GM12864 (cell line): ENCODE results near the gene SLC38A11.

Experiments
- DNase-seq: peaks from one replicate; pipeline ENCODE4 v3.0.0-alpha.2; 2011; ENCODE audit warnings: low read depth
- H3K4me3 ChIP-seq: 2 replicates; pipeline ENCODE4 v1.5.1; 2011; ENCODE audit warnings: mild to moderate bottlenecking, low read depth, low read length, control low read depth
- TF ChIP-seq, protein P1 (sequence below): IDR thresholded peaks from 2 replicates; pipeline ENCODE4 v1.5.1; 2011; ENCODE audit warnings: low read depth, mild to moderate bottlenecking, moderate library complexity, low read length, control low read depth, inconsistent platforms; ENCODE audit errors: missing control alignments

Gene SLC38A11

DNA sequence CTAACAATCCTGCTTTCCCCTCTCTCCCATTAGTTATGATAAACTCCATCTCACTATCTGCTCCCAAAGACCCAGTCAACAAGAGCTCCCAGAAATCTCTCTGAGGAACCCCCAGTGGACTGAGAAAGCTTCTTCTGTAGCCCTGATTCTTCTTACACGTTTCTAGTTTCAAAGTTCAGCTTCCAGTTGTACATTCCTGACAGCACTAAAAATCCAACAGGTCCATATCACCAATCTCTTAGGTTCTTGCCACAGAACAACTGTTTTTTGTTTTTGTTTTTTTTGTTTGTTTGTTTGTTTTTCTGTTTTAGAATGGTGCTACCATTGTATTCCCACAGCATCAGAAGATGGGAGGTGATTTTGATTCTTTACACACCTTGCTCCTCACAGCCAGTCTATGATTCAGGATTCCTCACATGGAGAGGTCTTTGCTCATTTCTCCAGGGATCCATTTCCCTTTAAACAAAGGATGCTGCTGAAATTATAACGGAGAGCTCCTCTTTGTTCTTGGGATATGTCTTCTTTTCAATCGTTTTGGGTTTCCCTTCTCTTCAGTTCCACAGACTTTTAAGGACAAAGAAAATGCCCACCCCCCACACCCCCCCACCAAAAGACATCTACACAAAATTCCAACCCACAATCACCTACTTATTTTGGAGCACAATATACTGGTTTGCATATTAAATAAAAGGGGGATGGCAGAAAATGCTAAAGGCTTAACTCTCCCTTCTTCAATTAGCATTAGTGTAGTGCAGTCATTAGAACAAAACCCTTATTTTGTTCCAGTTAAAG, 57.7 kb downstream of the SLC38A11 start:
- TF ChIP-seq, protein P1, sequence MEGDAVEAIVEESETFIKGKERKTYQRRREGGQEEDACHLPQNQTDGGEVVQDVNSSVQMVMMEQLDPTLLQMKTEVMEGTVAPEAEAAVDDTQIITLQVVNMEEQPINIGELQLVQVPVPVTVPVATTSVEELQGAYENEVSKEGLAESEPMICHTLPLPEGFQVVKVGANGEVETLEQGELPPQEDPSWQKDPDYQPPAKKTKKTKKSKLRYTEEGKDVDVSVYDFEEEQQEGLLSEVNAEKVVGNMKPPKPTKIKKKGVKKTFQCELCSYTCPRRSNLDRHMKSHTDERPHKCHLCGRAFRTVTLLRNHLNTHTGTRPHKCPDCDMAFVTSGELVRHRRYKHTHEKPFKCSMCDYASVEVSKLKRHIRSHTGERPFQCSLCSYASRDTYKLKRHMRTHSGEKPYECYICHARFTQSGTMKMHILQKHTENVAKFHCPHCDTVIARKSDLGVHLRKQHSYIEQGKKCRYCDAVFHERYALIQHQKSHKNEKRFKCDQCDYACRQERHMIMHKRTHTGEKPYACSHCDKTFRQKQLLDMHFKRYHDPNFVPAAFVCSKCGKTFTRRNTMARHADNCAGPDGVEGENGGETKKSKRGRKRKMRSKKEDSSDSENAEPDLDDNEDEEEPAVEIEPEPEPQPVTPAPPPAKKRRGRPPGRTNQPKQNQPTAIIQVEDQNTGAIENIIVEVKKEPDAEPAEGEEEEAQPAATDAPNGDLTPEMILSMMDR, result no peak
- DNase-seq, result no peak
- no peak overlapping the region for H3K4me3 ChIP-seq

DNA sequence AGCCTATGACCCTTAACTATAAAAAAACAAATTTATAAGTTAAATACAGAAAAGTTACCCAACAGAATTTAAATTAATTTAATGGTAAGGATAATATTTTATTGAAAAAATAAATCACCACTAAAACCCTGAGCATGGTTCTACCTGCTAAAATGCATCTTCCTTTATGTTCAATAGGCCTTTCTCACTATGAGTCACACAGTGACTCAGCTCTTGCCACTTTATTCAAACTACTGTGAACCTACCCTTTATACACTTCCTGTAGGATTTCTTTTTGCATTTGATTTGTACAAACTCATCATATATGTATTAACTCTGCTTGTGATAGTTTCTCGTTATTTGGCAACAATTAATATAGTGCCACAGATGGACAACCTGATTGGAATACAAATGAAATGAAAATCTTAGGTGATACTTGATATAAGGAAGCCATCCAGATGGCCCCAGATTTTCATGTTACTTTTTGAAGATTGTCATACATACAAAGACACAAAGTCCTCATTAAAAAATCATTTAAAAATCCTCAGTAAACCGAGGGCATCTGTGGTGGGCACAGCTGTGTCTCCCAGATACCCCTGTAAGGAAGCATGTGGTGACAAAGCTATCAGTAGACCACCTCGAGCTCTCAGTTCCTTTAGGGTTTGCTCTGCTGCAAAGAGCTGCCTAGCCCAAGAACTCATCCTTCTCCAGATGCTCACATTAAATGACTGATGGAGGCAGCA, 58.5 kb downstream of the SLC38A11 start:
- H3K4me3 ChIP-seq, result no peak overlapping the region
- DNase-seq, result no peak
- TF ChIP-seq, protein P1, result no peak

DNA sequence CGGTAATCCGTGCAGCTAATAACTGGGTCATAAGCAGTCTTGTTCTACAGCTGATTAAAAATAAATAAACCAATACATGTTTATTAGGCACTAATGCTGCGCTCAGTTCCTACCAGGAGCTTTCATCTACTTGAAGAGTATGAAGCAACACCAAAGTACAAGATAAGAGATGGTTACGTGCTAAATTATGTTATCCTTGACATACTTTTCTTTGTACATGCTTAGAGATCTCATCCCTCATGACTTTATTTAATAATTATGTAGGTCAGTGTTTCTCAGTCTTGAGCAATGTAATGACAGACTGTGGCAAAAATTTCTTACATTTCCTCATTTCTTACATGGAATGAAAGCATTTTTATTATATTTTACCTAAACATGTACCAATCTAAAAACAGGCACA, 59.1 kb downstream of the SLC38A11 start:
- no peak for DNase-seq
- TF ChIP-seq, protein P1, result no peak
- no peak overlapping the region for H3K4me3 ChIP-seq

DNA sequence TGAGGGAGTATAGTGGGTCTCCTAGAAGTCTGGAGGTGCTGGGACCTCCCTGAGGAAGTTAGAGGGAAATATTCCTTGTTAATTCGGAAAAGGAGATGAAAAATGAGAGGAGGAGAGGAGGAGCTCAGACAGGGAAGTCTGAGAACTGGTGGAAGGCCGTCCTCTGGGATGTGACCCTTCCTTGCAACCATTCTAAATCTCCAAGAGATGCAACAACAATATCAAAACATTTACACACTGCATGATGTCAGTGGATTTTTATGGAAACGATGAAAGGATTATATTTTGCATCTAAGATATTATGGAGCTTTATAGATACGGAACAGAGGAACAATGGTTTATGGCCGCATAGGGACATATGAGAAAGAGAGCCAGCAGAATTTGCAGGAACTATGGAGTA, 63.9 kb downstream of the SLC38A11 start:
- H3K4me3 ChIP-seq, result no peak overlapping the region
- DNase-seq, result no peak
- TF ChIP-seq, protein P1, result no peak

DNA sequence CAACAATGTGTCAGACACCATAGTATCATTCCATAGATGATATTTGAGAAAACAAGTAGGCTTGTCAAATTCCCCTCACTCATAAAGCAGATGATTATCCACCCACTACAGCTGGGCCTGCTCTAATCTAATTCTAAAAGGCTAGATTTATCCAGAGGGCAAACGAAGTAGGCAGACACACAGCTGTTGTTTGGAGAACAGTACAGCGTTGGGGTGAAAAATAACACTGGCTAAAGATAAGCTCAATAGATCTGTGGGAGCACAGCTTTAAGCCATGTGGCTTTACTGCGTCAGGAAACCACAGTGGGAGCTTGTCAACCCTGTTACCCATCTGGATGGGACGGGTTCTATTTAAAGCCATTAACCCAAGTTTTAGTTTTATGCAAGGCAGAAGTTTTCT, 64.8 kb downstream of the SLC38A11 start:
- no peak overlapping the region for H3K4me3 ChIP-seq
- no peak for DNase-seq
- TF ChIP-seq, protein P1, result no peak

DNA sequence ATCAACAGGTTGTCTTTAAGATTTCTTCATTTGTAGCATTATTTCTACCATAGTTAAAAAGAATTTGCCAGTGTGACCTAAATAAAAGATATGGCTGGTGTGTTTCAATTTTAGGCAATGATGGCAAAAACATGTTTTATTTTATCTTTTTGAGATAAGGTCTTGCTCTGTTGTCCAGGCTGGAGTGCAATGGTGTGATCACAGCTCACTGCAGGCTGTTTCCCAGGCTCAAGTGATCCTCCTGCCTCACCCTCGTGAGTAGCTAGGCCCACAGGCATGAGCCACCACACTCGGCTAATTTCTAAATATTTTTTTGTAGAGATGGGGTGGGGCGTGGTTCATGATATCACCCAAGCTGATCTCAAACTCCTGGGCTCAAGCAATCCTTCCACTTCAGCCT, 66.7 kb downstream of the SLC38A11 start:
- DNase-seq, result no peak
- TF ChIP-seq, protein P1, result no peak
- no peak overlapping the region for H3K4me3 ChIP-seq
